Breast epithelium (tissue), 4 donors: ENCODE data around the gene KCNQ5. TPM values are rescaled to one million over a fixed set of nuclear protein-coding genes. Genes with fewer than 3 reads are reported as not detected.

Source experiments
- DNase-seq, 2 donors: peaks; one replicate each; pipeline ENCODE4 v3.0.0-alpha.2; 2019; ENCODE audit warnings: low spot score in 2 of 2
- H3K27ac ChIP-seq, 2 donors: fragments of 200-600 bp; sonication (generic) in 1 of 2; one replicate each; pipeline ENCODE4 v1.5.1; 2016 to 2019; ENCODE audit warnings: mild to moderate bottlenecking in 1 of 2
- H3K27me3 ChIP-seq, 2 donors: fragments of 200-600 bp; sonication (generic) in 1 of 2; one replicate each; pipeline versions ENCODE4 v1.5.1 to v1.6.0; 2017 to 2019; ENCODE audit warnings: control low read depth in 1 of 2, mild to moderate bottlenecking in 1 of 2
- H3K36me3 ChIP-seq: fragments of 200-600 bp; one replicate; pipeline ENCODE4 v1.5.1; 2019
- H3K4me1 ChIP-seq, 2 donors: fragments of 200-600 bp; sonication (generic); one replicate each; pipeline ENCODE4 v1.5.1; 2016 to 2019; ENCODE audit warnings: control low read depth in 1 of 2
- H3K4me3 ChIP-seq, 3 donors: fragments of 200-600 bp; sonication (generic); 1 replicate in 2 of 3; 2 replicates in 1 of 3; pipeline ENCODE4 v1.5.1; 2016 to 2019; ENCODE audit warnings: mild to moderate bottlenecking in 3 of 3, moderate library complexity in 2 of 3
- H3K9me3 ChIP-seq, 2 donors: fragments of 200-600 bp; sonication (generic) in 1 of 2; one replicate each; pipeline ENCODE4 v1.5.1; 2016 to 2019; ENCODE audit warnings: control low read depth in 1 of 2
- POLR2A ChIP-seq: fragments of 450-650 bp; IDR thresholded peaks from one replicate; pipeline ENCODE4 v1.6.1; 2016; ENCODE audit warnings: antibody characterized with exemption, mild to moderate bottlenecking, moderate library complexity
- POLR2AphosphoS5 ChIP-seq, 3 donors: sonication (generic); formaldehyde crosslinking; IDR thresholded peaks; one replicate each; pipeline ENCODE4 v1.6.1; 2017; ENCODE audit warnings: antibody characterized with exemption in 3 of 3
- intact Hi-C: fragments of 100-400 bp; cut with DNase I; formaldehyde crosslinking; loops from one replicate; pipeline ENCODE4 v1.15.1; 2023; ENCODE audit warnings: low total_unique reads
- total RNA-seq, 3 donors: library from RNA; depleted of rRNA; stranded (reverse); fragments of >200 nt; gene quantifications; one replicate each; pipeline ENCODE4 v1.1.0, GENCODE V29; 2016
- TF ChIP-seq, protein P1 (sequence below), 3 donors: fragments of 450-650 bp; IDR thresholded peaks; one replicate each; pipeline ENCODE4 v1.5.1; 2016 to 2017; ENCODE audit warnings: antibody characterized with exemption in 3 of 3, mild to moderate bottlenecking in 3 of 3, moderate library complexity in 3 of 3

Gene KCNQ5
- total RNA-seq, 3 donors from 2014 or later, result 0.16 to 1.0 (median 0.33) TPM

GRCh38 chr6:73043446-73043845, 421.6 kb downstream of the KCNQ5 start:
- Histone ChIP-seq H3K4me3 (no peak overlapping the region), H3K4me1 (no peaks in the 10 kb centered on the region), H3K27me3 (no peaks in the 10 kb centered on the region), H3K36me3 (no peaks in the 10 kb centered on the region), H3K27ac (no peak overlapping the region), H3K9me3 (no peaks in the 10 kb centered on the region)
- intact Hi-C loops, result no loop called here
- TF ChIP-seq POLR2AphosphoS5 (IDR thresholded peaks at IDR 0.05), result no peak
- TF ChIP-seq, protein P1, sequence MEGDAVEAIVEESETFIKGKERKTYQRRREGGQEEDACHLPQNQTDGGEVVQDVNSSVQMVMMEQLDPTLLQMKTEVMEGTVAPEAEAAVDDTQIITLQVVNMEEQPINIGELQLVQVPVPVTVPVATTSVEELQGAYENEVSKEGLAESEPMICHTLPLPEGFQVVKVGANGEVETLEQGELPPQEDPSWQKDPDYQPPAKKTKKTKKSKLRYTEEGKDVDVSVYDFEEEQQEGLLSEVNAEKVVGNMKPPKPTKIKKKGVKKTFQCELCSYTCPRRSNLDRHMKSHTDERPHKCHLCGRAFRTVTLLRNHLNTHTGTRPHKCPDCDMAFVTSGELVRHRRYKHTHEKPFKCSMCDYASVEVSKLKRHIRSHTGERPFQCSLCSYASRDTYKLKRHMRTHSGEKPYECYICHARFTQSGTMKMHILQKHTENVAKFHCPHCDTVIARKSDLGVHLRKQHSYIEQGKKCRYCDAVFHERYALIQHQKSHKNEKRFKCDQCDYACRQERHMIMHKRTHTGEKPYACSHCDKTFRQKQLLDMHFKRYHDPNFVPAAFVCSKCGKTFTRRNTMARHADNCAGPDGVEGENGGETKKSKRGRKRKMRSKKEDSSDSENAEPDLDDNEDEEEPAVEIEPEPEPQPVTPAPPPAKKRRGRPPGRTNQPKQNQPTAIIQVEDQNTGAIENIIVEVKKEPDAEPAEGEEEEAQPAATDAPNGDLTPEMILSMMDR (IDR thresholded peaks at IDR 0.05), result no peak
- no peak for TF ChIP-seq POLR2A
- no peak for DNase-seq

GRCh38 chr6:73045609-73046008, 423.7 kb downstream of the KCNQ5 start:
- no peaks in the 10 kb centered on the region for H3K36me3 ChIP-seq
- no peak for DNase-seq
- no peaks in the 10 kb centered on the region for H3K27me3 ChIP-seq
- H3K4me3 ChIP-seq, result no peak overlapping the region
- intact Hi-C loops, result no loop called here
- TF ChIP-seq, protein P1 (IDR thresholded peaks at IDR 0.05), result no peak
- no peak for TF ChIP-seq POLR2A
- TF ChIP-seq POLR2AphosphoS5 (IDR thresholded peaks at IDR 0.05), result no peak
- no peaks in the 10 kb centered on the region for H3K9me3 ChIP-seq
- H3K4me1 ChIP-seq, result no peaks in the 10 kb centered on the region
- H3K27ac ChIP-seq, result no peak overlapping the region

- no peaks in the 10 kb centered on the region for H3K27me3 ChIP-seq
- H3K27ac ChIP-seq, result no peak overlapping the region
- no peaks in the 10 kb centered on the region for H3K36me3 ChIP-seq
- no peak overlapping the region for H3K4me3 ChIP-seq
- intact Hi-C loops, result no loop called here
- H3K9me3 ChIP-seq, result no peaks in the 10 kb centered on the region
- no peak for TF ChIP-seq POLR2A
- no peak for DNase-seq
- no peaks in the 10 kb centered on the region for H3K4me1 ChIP-seq
Observed at GRCh38 chr6:73047801-73048200, 425.9 kb downstream of the KCNQ5 start.

DNA sequence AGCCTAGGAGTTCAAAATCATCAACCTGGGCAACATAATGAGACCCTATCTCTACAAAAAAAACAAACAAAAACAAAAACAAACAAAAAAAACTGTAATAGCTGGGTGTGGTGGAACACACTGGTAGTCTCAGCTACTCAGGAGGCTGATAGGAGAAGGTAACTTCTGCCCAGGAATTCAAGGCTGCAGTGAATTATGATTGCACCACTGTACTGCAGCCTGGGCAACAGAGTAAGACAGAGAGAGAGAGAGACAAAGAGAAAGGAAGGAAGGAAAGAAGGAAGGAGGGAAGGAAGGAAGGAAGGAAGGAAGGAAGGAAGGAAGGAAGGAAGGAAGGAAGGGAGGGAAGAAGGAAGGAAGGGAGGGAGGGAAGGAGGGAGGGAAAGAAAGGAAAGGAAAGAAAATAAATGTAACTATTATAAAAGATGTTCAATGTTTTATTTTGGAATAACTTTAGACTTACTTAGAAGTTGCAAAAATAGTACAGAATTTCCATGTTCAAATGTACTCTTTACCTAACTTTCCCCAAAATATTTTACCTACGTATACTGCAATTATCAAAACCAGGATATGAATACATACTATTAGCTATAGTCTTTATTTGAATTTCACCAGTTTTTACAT, 428.2 kb downstream of the KCNQ5 start:
- Histone ChIP-seq H3K4me1 (no peaks in the 10 kb centered on the region), H3K4me3 (no peak overlapping the region), H3K9me3 (no peaks in the 10 kb centered on the region), H3K36me3 (no peaks in the 10 kb centered on the region), H3K27me3 (no peaks in the 10 kb centered on the region), H3K27ac (no peak overlapping the region)
- intact Hi-C loops, result no loop called here
- no peak for DNase-seq
- no peak for TF ChIP-seq POLR2AphosphoS5 (IDR thresholded peaks at IDR 0.05)
- TF ChIP-seq, protein P1 (IDR thresholded peaks at IDR 0.05), result no peak
- TF ChIP-seq POLR2A, result no peak

- intact Hi-C loops, result no loop called here
- Histone ChIP-seq H3K9me3 (no peaks in the 10 kb centered on the region), H3K4me3 (no peak overlapping the region), H3K27me3 (no peaks in the 10 kb centered on the region), H3K27ac (no peak overlapping the region), H3K36me3 (no peaks in the 10 kb centered on the region), H3K4me1 (no peaks in the 10 kb centered on the region)
- DNase-seq, result no peak
- TF ChIP-seq POLR2AphosphoS5 (IDR thresholded peaks at IDR 0.05), result no peak
- TF ChIP-seq, protein P1 (IDR thresholded peaks at IDR 0.05), result no peak
- no peak for TF ChIP-seq POLR2A
Observed at GRCh38 chr6:73050706-73051105, 428.8 kb downstream of the KCNQ5 start.

GRCh38 chr6:73051147-73051546, 429.3 kb downstream of the KCNQ5 start:
- no peaks in the 10 kb centered on the region for H3K9me3 ChIP-seq
- no peak for TF ChIP-seq POLR2A
- TF ChIP-seq, protein P1 (IDR thresholded peaks at IDR 0.05), result no peak
- TF ChIP-seq POLR2AphosphoS5 (IDR thresholded peaks at IDR 0.05), result no peak
- H3K4me3 ChIP-seq, result no peak overlapping the region
- no peak overlapping the region for H3K27ac ChIP-seq
- no peak for DNase-seq
- intact Hi-C loops, result no loop called here
- no peaks in the 10 kb centered on the region for H3K27me3 ChIP-seq
- H3K4me1 ChIP-seq, result no peaks in the 10 kb centered on the region
- no peaks in the 10 kb centered on the region for H3K36me3 ChIP-seq
